NCI-H524 treated with DMSO at 0.1 percent for 48 hours (cell line): ENCODE data around the gene SCP2.
"Not testable (repeated sequence)": the region's sequence is repeated elsewhere in the genome, so short reads cannot be mapped to it uniquely, and the experiment has no call there.

ENCODE experiments used
- DNase-seq: peaks from one replicate; lab custom pipeline; 2025; lab: John Stamatoyannopoulos, UW

Gene SCP2

GRCh38 chr1:52916241-52916975, 10.7 kb upstream of the SCP2 start:
- DNase-seq = no peak

- no peak for DNase-seq
Observed at GRCh38 chr1:52917156-52917555, 9.9 kb upstream of the SCP2 start.

GRCh38 chr1:52917581-52917980, 9.5 kb upstream of the SCP2 start:
- no peak for DNase-seq

GRCh38 chr1:52918201-52918600, 8.9 kb upstream of the SCP2 start:
- no peak for DNase-seq

- no peak for DNase-seq
Observed at GRCh38 chr1:52919051-52919722, 7.9 kb upstream of the SCP2 start.

GRCh38 chr1:52919723-52920483, 7.2 kb upstream of the SCP2 start:
- DNase-seq = no peak

- no peak for DNase-seq
Observed at GRCh38 chr1:52920791-52921291, 6.2 kb upstream of the SCP2 start.

- DNase-seq = no peak
Observed at GRCh38 chr1:52925571-52926005, 1.5 kb upstream of the SCP2 start.

GRCh38 chr1:52926864-52927211, 238 bp upstream of the SCP2 start:
- DNase-seq = no peak

- DNase-seq = no peak
Observed at GRCh38 chr1:52928015-52928404, 934 bp downstream of the SCP2 start.

GRCh38 chr1:52929019-52929418, 1.9 kb downstream of the SCP2 start:
- DNase-seq = no peak

GRCh38 chr1:52937433-52938182, 10.5 kb downstream of the SCP2 start:
- no peak for DNase-seq

- DNase-seq = no peak
Observed at GRCh38 chr1:52938183-52938451, 11.0 kb downstream of the SCP2 start.

GRCh38 chr1:52943876-52944416, 16.9 kb downstream of the SCP2 start:
- DNase-seq = no peak

GRCh38 chr1:52944566-52944965, 17.5 kb downstream of the SCP2 start:
- no peak for DNase-seq

GRCh38 chr1:52947490-52947889, 20.4 kb downstream of the SCP2 start:
- no peak for DNase-seq

GRCh38 chr1:52949602-52950001, 22.5 kb downstream of the SCP2 start:
- not testable (repeated sequence) for DNase-seq

GRCh38 chr1:52952112-52952511, 25.0 kb downstream of the SCP2 start:
- no peak for DNase-seq

- DNase-seq = no peak
Observed at GRCh38 chr1:52955129-52955970, 28.3 kb downstream of the SCP2 start.

GRCh38 chr1:52963101-52963500, 36.0 kb downstream of the SCP2 start:
- DNase-seq = no peak

GRCh38 chr1:52967666-52968065, 40.6 kb downstream of the SCP2 start:
- DNase-seq = no peak
